HG03159 (cell line): Measurements from ENCODE around the gene EIPR1.
"Not testable (repeated sequence)": the region's sequence is repeated elsewhere in the genome, so short reads cannot be mapped to it uniquely, and the experiment has no call there.

ENCODE experiments used
- ATAC-seq: cut with Tn5 transposase; IDR thresholded peaks from one replicate; pipeline ENCODE4 v1.9.1; 2021; ENCODE audit warnings: mild to moderate bottlenecking, moderate library complexity; ENCODE audit not compliant: unreplicated experiment

The EIPR1 gene

DNA sequence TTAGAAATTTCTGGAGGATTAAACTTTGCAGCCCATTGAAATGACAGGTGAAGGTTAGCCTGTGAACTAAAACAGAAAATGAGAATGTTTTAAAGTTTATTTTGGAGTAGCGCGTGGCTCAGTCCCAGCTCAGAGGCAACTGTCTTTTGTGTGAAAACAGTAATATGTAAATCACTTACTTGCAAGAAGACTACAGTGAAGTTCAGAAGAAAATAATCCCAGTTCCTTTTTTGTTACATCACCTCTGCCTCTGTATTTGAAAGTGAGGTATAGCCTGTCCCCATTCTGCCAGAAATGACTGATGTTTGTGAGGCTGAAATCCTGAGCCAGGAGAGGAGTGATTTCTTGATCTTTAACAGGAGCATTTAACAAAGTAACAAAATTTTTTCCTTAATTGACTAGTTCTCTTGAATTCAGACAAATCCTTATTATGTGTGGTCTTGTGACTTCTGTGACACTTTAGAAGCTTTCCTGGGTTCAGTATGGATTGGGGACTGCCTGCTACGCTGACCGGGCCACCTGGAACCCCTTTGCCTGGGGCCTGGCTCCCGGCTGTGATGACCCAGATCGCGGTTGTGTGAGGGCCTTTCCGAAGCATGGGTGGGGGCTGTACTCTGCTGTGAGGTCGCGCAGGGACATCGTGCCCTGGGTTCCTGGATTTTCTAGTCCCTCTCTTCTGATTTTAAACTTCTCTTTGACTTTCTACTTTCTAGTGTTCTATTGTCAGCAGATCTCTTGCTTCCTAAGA is 26.1 kb upstream of the EIPR1 start:
- ATAC-seq: peak; percentile 100

DNA sequence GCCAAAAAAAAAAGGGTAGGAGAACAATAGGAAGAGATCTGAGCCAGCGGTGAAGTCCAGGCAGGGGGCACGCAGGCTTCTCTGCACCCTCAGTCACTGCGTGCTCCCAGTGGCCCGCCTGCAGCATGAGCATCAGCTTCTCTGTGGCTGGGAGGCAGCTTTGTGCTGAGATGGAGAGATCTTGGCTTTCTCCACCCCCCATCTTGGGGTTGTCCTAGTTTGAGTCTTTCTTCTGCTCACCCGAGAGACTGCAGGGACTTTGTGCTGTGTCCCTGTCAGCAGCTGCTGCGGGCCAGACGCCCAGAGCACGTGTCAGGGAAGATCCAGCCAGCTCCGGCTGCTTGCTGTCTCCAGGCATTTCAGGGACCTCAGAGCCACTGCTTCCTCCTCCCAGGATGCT is 22.2 kb upstream of the EIPR1 start:
- no peak for ATAC-seq

DNA sequence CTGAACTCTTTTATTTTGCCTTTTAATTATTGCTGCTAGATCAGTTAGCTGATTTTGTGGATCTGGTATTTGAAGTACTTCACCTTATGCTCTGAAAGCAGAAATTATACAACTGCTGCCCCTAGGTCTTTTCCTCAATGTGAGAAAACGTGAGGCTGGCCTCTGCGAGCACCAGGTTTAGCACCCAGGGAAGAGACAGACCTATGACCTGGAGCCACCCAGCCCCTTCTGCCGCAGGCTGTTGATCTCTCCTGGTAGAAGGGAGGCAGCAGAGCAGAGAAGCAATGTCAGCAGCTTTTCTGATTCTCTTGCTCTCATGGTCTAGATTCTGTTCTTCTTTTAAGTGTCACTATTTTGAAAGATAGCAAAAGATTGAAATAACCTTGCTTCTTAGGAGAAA is 21.8 kb upstream of the EIPR1 start:
- ATAC-seq: no peak

GRCh38 chr2:3398857-3399256 is 21.2 kb upstream of the EIPR1 start:
- no peak for ATAC-seq

- ATAC-seq: peak; percentile 59
Observed at GRCh38 chr2:3396920-3397559, 19.4 kb upstream of the EIPR1 start.

DNA sequence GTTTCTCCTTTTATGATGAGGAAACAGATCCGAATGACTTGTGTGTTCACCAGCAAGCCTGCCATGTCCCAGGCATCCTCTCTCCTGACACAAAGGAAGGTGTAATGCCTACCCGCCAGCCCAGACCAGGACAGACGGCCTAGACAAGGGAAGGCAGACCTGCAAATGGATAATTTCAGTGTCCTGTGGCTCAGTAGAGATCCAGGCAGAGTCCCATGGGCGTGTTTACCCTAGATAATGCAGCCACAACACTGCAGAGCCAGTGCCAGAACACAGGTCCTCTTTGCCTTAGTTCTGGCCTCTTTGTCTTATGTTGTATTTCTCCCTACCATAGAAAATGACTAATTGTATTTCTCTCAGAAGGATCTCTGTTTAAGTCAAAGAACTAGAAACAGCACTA is 14.6 kb upstream of the EIPR1 start:
- no peak for ATAC-seq

GRCh38 chr2:3390041-3390440 is 12.4 kb upstream of the EIPR1 start:
- no peak for ATAC-seq

DNA sequence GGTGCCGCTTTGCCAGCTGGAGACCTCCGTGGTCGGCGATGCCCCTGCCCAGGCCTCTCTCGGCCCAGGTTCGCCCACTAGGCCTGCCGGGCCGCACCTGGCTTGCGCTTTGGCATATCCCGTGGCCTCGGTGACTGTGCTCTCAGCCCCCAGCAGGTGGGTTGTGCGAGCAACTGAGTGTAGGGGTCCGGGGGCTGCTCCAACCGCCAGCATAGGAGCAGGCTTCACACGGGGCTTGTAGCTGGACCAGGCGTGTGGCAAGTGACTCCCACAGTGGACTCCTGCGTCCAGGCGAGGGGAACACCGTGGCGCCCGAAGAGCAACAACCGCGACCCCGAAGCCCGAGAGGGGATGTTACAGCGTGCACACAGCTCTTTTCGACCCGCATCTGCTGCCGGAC is 11.6 kb upstream of the EIPR1 start:
- ATAC-seq: no peak

DNA sequence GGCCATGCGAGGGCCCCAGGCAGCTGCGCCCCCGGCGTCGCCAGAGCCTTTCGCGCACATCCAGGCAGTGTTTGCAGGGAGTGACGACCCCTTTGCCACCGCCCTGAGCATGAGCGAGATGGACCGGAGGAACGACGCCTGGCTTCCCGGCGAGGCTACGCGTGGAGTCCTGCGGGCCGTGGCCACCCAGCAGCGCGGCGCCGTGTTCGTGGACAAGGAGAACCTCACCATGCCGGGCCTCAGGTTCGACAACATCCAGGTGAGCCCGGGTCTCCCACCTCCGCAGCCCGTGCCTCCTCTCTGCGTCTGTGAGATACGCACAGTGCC is 10.8 kb upstream of the EIPR1 start:
- ATAC-seq: no peak

- ATAC-seq: no peak
Observed at GRCh38 chr2:3387644-3388411, 10.2 kb upstream of the EIPR1 start.

DNA sequence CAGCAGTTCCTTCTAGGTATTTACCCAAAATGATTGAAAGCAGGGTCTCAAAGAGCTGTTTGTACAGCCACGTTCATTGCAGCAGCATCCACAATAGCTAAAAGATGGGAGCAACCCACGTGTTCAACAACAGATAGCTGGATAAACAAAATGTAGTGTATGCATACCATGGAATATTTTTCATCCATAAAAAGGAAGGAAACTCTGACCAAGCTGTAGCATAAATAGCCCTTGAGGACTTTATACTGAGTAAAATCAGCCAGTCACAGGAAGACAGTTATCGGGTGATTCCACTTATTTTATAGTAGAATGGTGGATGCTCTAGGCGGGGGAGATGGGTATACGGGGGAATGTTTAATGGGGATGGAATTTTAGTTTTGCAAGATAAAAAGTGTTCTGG is 9.4 kb upstream of the EIPR1 start:
- ATAC-seq: no peak

DNA sequence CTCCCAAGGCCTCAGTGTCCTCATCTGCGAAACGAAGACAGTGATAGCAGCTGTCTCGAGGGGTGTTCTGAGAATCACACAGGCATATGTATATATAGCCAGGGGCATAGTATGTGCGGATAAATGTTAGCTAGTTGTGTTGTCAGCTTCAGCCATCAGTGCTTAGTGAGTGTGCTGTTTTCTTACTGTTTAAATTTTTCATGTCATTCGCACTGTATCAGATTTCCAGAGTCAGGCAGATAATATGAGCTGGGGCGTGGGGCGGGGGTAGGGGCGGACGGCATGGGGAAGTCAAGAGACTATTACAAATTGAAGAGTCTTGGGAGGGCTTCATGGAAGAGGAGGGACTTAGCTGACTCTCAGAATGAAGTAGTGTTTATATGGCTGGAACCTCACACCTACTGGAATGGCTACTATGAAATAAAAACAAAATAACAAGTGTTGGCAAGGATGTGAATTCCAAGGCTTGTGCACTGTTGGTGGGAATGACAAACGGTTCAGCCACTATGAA is 8.9 kb upstream of the EIPR1 start:
- no peak for ATAC-seq

- ATAC-seq: peak; percentile 73
Observed at GRCh38 chr2:3379647-3380534, 2.3 kb upstream of the EIPR1 start, which contains the start of gene TRAPPC12. Gene TRAPPC12, plus strand, starts transcription at chr2:3379694. Its CDS starts 7,930 bp downstream, at chr2:3387624.

GRCh38 chr2:3379339-3379646 is 1.7 kb upstream of the EIPR1 start:
- ATAC-seq: no peak

GRCh38 chr2:3377279-3377611 is 373 bp downstream of the EIPR1 start:
- ATAC-seq: peak; percentile 27

DNA sequence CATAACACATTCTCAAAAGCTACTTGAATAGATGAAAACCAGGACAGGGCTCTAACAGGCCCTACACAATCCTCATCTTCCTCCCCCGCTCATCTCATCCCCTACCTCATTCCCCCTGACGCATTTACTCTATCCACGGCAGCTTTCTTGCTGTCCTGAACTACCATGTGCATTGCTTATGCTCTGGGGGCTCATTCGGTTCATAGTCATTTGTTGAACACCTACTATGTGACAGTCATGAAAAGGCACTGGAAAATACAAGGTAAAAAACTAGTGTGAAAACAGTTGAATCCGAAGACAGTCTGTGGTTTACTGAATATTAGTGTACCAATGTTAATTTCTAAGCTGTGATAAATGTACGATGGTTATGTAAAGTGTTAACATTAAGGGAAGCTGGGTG is 797 bp downstream of the EIPR1 start:
- no peak for ATAC-seq

- not testable (repeated sequence) for ATAC-seq
Observed at GRCh38 chr2:3369340-3370181, 8.1 kb downstream of the EIPR1 start.

DNA sequence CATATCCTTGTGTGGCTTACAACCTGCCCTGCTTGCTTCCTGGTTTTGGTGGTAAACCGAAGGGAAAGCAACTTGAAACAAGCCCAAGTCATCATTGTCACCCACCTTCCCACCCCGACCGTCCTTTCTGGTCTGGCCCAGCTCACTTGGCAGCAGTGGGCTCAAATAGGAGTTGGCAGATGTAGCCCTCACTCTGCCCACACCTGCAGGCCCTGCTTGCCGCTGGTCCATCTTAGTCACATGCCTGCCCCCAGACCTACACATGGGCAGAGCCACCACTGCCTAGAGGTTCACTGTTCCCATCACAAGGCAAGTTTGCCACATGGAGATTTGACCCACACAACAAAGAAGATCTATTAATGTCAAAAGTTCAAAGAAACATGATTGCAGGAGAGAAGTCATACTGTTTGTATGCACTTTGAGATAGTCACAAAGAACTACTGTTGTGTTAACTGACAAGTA is 9.3 kb downstream of the EIPR1 start:
- ATAC-seq: no peak

- ATAC-seq: no peak
Observed at GRCh38 chr2:3365219-3365618, 12.4 kb downstream of the EIPR1 start.
